GM20000 (cell line): ENCODE data around the gene BPIFB3.

Experiments used
- DNase-seq: peaks from one replicate; pipeline ENCODE4 v3.0.0; 2012; ENCODE audit warnings: low spot score
- TF ChIP-seq, protein P1 (sequence below): IDR thresholded peaks from 2 replicates; pipeline ENCODE4 v1.5.1; 2012; ENCODE audit warnings: mild to moderate bottlenecking, control low read depth; ENCODE audit errors: extremely low read depth, missing control alignments

Gene BPIFB3

GRCh38 chr20:33024243-33024560, 29.5 kb upstream of the BPIFB3 start:
- no peak for DNase-seq
- TF ChIP-seq, protein P1, sequence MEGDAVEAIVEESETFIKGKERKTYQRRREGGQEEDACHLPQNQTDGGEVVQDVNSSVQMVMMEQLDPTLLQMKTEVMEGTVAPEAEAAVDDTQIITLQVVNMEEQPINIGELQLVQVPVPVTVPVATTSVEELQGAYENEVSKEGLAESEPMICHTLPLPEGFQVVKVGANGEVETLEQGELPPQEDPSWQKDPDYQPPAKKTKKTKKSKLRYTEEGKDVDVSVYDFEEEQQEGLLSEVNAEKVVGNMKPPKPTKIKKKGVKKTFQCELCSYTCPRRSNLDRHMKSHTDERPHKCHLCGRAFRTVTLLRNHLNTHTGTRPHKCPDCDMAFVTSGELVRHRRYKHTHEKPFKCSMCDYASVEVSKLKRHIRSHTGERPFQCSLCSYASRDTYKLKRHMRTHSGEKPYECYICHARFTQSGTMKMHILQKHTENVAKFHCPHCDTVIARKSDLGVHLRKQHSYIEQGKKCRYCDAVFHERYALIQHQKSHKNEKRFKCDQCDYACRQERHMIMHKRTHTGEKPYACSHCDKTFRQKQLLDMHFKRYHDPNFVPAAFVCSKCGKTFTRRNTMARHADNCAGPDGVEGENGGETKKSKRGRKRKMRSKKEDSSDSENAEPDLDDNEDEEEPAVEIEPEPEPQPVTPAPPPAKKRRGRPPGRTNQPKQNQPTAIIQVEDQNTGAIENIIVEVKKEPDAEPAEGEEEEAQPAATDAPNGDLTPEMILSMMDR: no peak

- DNase-seq: no peak
- TF ChIP-seq, protein P1: no peak
Observed at GRCh38 chr20:33024609-33025317, 28.9 kb upstream of the BPIFB3 start.

DNA sequence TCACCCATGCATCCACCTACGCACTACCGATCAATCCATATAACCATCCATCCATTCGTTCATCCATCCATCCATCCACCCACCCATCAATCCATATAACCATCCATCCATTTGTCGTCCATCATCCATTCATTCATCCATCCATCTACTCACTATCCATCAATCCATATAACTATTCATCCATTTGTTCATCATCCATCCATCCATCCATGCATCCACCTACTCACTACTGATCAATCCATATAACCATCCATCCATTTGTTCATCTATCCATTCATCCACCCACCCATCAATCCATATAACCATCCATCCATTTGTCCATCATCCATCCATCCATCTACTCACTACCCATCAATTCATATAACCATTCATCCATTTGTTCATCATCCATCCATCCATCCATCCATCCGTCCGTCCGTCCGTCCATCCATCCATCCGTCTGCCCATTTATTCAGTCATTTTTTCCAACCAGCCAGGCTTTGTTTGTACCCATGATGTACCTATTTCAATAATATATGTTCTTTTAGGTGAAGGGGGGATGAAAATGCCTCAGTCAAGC, 28.3 kb upstream of the BPIFB3 start:
- TF ChIP-seq, protein P1: no peak
- no peak for DNase-seq

DNA sequence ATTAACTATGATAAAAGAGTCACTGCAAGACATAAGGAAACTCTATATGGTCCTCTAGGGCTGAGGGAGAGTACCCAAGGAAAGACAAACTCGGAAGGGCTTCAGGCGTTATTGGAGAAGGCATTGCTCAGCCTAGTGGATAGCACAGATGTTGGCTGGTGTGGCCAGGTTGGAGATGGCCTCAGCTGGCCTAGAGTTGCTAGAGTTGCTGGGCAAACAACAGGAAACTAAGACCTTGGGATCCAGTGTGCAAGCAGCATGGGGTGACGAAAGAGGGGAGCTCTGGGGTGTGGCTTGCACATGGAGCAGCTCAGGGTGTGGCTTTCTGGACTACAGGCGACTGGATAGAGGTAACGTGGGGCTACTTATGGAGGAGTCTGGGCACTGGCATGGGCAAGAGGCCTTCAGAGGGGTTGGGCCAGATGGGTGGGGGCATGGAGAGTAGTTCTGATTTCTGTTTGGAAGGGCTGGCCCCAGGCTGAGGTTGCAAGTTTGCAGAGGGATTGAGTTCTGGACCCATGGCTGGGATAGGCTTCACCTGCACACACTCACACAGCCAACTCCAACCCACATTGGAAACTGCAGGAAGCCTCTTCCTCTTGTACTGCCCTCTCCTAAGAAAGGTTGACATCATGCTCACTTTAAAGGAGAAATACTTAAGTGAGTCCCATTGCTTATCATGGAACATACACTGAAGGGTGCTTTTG, 27.5 kb upstream of the BPIFB3 start:
- DNase-seq: no peak
- TF ChIP-seq, protein P1: no peak

DNA sequence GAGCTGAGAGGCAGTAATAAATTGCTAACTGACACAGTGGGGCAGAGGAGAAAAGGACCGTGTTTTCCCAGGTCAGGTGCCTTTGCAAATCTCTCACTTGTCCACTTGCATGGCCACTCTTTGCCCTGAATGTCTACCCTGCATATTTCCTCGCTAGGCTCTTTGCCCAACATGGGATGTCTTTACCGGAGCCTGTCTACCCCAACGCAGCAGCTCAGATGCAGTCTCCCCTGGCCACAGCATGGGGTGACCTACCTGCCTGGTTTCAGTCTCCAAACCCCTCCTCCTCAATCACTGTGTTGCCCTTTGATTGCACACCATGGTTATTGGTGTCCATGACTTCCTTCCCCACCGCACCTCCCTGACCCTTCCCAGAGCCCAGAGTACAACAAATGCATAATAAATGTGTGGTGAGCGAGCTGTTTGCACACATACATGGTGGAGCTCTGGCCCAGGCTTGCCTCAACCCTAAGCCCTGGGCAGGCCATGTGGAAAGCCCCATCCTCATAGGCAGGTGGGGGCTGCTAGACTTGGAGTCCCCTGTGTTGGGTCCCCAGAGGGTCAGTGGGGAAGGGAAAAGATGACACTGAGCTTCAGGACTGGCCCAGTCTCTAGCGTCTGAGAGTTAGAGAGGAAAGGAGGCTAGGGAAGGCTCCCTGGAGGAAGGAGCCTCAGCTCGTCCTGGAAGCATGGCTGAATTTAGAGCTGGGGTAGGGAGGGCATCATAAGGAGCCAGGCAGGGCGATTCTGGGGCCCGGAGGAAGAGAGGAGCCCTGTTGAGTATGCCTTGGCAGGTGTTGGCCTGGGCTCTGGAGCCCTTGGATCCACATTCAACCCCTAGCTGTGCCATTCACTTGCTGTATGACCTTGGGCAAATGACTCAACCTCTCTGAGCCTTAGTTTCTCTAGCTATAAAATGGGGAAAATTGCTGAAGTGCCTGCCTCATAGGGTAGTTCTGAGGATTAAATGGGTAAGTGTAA, 26.6 kb upstream of the BPIFB3 start:
- DNase-seq: no peak
- TF ChIP-seq, protein P1: no peak

- no peak for DNase-seq
- TF ChIP-seq, protein P1: no peak
Observed at GRCh38 chr20:33027769-33028751, 25.6 kb upstream of the BPIFB3 start.
